Neural cell (in vitro differentiated cells): Measurements from ENCODE around the gene CTAGE1. TPM values are rescaled to one million over a fixed set of nuclear protein-coding genes. Genes with fewer than 3 reads are reported as not detected.

Source experiments
- H2AFZ ChIP-seq: fragments of 200-600, 300-800 bp; sonication (generic), shearing (Covaris generic); 2 replicates; pipeline ENCODE4 v1.6.0; 2014; ENCODE audit warnings: low read depth, mild to moderate bottlenecking, antibody characterized with exemption, low read length, moderate library complexity
- H3F3A ChIP-seq: fragments of 200-600 bp; shearing (Covaris generic); 2 replicates; pipeline ENCODE4 v1.6.1; 2016; ENCODE audit warnings: mild to moderate bottlenecking, moderate library complexity, mixed read lengths, antibody characterized with exemption, low read length; ENCODE audit not compliant: insufficient read depth, poor library complexity, severe bottlenecking
- H3K27ac ChIP-seq: fragments of 200-600, 300-800 bp; sonication (generic), shearing (Covaris generic); 2 replicates; pipeline ENCODE4 v1.5.1; 2014; ENCODE audit warnings: mild to moderate bottlenecking, low read length, moderate library complexity
- H3K27me3 ChIP-seq: fragments of 300-800, 200-600 bp; sonication (generic), shearing (Covaris generic); 2 replicates; pipeline ENCODE4 v1.6.0; 2014; ENCODE audit warnings: mild to moderate bottlenecking, low read depth, low read length, moderate library complexity; ENCODE audit not compliant: insufficient read depth
- H3K36me3 ChIP-seq: fragments of 300-800, 200-600 bp; sonication (generic), shearing (Covaris generic); 2 replicates; pipeline ENCODE4 v1.5.1; 2014; ENCODE audit warnings: mild to moderate bottlenecking, antibody characterized with exemption, low read length, moderate library complexity; ENCODE audit not compliant: insufficient read depth
- H3K4me2 ChIP-seq: fragments of 300-800, 200-600 bp; sonication (generic), shearing (Covaris generic); 2 replicates; pipeline ENCODE4 v1.6.0; 2014; ENCODE audit warnings: mild to moderate bottlenecking, low read length
- H3K4me3 ChIP-seq: fragments of 300-800, 200-600 bp; sonication (generic), shearing (Covaris generic); 2 replicates; pipeline ENCODE4 v1.5.1; 2014; ENCODE audit warnings: mild to moderate bottlenecking, low read length, moderate library complexity
- H3K79me2 ChIP-seq: fragments of 200-600 bp; shearing (Covaris generic); replicated peaks from 2 replicates; pipeline ENCODE4 v1.6.0; 2014; ENCODE audit warnings: mild to moderate bottlenecking, low read length, moderate library complexity; ENCODE audit not compliant: insufficient read depth
- H3K9ac ChIP-seq: fragments of 300-800, 200-600 bp; sonication (generic), shearing (Covaris generic); 2 replicates; pipeline ENCODE4 v1.6.1; 2016; ENCODE audit warnings: mild to moderate bottlenecking, low read length, mixed read lengths
- H3K9me2 ChIP-seq: fragments of 200-600 bp; shearing (Covaris generic); 2 replicates; pipeline ENCODE4 v1.6.1; 2016; ENCODE audit warnings: mild to moderate bottlenecking, low read length, mixed read lengths; ENCODE audit not compliant: insufficient read depth
- H3K9me3 ChIP-seq: fragments of 200-600, 300-800 bp; sonication (generic), shearing (Covaris generic); 2 replicates; pipeline ENCODE4 v1.6.1; 2016; ENCODE audit warnings: mild to moderate bottlenecking, mixed run types, low read length, moderate library complexity, mixed read lengths
- H4K20me1 ChIP-seq: fragments of 200-600 bp; shearing (Covaris generic); 2 replicates; pipeline ENCODE4 v1.6.1; 2016; ENCODE audit warnings: mild to moderate bottlenecking, mixed run types; ENCODE audit not compliant: insufficient read depth
- CTCF ChIP-seq: fragments of 450-650 bp; IDR thresholded peaks from 2 replicates; pipeline ENCODE4 v1.5.1; 2014; ENCODE audit warnings: antibody characterized with exemption, mild to moderate bottlenecking, moderate library complexity; ENCODE audit not compliant: poor library complexity, severe bottlenecking
- EP300 ChIP-seq: fragments of 450-650 bp; conservative IDR thresholded peaks from 2 replicates; pipeline ENCODE4 v1.6.1; 2014; ENCODE audit warnings: antibody characterized with exemption, mild to moderate bottlenecking, moderate library complexity; ENCODE audit not compliant: poor library complexity, severe bottlenecking
- EZH2 ChIP-seq: fragments of 200-600, 300-800 bp; shearing (Covaris generic), sonication (generic); IDR thresholded peaks from 2 replicates; pipeline ENCODE4 v1.6.1; 2014; ENCODE audit warnings: antibody characterized with exemption, low read length, borderline replicate concordance, mild to moderate bottlenecking; ENCODE audit not compliant: insufficient read depth, poor library complexity, severe bottlenecking
- MXI1 ChIP-seq: fragments of 450-650 bp; conservative IDR thresholded peaks from 2 replicates; pipeline ENCODE4 v1.6.1; 2014; ENCODE audit warnings: antibody characterized with exemption, mild to moderate bottlenecking; ENCODE audit not compliant: poor library complexity, severe bottlenecking
- POLR2AphosphoS5 ChIP-seq: IDR thresholded peaks from 2 replicates; pipeline ENCODE4 v1.6.1; 2012
- RAD21 ChIP-seq: fragments of 450-650 bp; conservative IDR thresholded peaks from 2 replicates; pipeline ENCODE4 v1.6.1; 2014; ENCODE audit warnings: antibody characterized with exemption, mild to moderate bottlenecking, moderate library complexity
- REST ChIP-seq: IDR thresholded peaks from 2 replicates; pipeline ENCODE4 v1.6.1; 2012; ENCODE audit warnings: borderline replicate concordance
- SMC3 ChIP-seq: fragments of 450-650 bp; conservative IDR thresholded peaks from 2 replicates; pipeline ENCODE4 v1.6.1; 2014; ENCODE audit warnings: antibody characterized with exemption, mild to moderate bottlenecking, moderate library complexity; ENCODE audit not compliant: poor library complexity
- TAF1 ChIP-seq: IDR thresholded peaks from 2 replicates; pipeline ENCODE4 v1.6.1; 2012; ENCODE audit warnings: low read depth
- polyA plus RNA-seq: library from polyadenylated mRNA; depleted of rRNA; stranded (reverse); fragments of >200 nt; gene quantifications from 2 replicates; pipeline ENCODE4 v1.2.3, GENCODE V29; 2014

CTAGE1 gene
- polyA plus RNA-seq, 1 donor from 2014 or later = not detected

GRCh38 chr18:22465859-22466457 lies 48.2 kb upstream of the CTAGE1 start:
- H3K9me2 ChIP-seq = no peaks in the 10 kb centered on the region
- H3K27me3 ChIP-seq = no peaks in the 10 kb centered on the region
- no peak overlapping the region for H3K27ac ChIP-seq
- H3F3A ChIP-seq = no peaks in the 10 kb centered on the region
- H3K9ac ChIP-seq = no peak overlapping the region
- H3K9me3 ChIP-seq = no peaks in the 10 kb centered on the region
- H3K79me2 ChIP-seq = no peaks in the 10 kb centered on the region
- no peak overlapping the region for H3K4me3 ChIP-seq
- no peaks in the 10 kb centered on the region for H3K36me3 ChIP-seq
- no peak overlapping the region for H3K4me2 ChIP-seq
- no peak overlapping the region for H2AFZ ChIP-seq
- H4K20me1 ChIP-seq = no peaks in the 10 kb centered on the region
- TF ChIP-seq SMC3 (no peak), TAF1 (no peak), MXI1 (no peak), CTCF (no peak), RAD21 (no peak), POLR2AphosphoS5 (no peak), REST (no peak), EZH2 (no peak), EP300 (no peak)

DNA sequence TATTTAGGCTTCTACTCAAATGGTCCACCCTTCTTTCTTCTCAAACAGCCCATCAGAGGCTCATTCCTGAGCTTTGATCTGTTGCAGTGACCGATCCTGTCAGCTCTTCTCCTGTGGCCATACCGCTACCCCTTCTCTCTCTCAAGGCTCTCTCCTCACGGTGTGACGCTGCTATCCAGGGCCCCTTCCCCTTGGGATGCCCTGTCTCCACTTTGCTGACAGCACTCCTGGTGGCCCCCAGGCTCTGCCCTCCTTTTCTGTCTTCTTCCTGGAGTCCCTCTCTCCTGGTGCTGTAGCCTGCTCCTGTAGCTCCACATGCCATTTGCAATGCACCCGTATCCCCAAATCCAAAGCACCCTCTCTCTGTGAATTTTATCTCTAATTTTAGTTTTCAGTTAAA lies 45.4 kb upstream of the CTAGE1 start:
- no peak overlapping the region for H3K9ac ChIP-seq
- TF ChIP-seq MXI1 (no peak), EZH2 (no peak), EP300 (no peak), SMC3 (no peak), REST (no peak), CTCF (no peak), RAD21 (no peak), TAF1 (no peak)
- no peaks in the 10 kb centered on the region for H3K9me3 ChIP-seq
- H3K79me2 ChIP-seq = no peaks in the 10 kb centered on the region
- H3K27ac ChIP-seq = no peak overlapping the region
- H3F3A ChIP-seq = no peaks in the 10 kb centered on the region
- no peak overlapping the region for H2AFZ ChIP-seq
- H3K4me3 ChIP-seq = no peak overlapping the region
- H4K20me1 ChIP-seq = no peaks in the 10 kb centered on the region
- H3K27me3 ChIP-seq = no peaks in the 10 kb centered on the region
- H3K36me3 ChIP-seq = no peaks in the 10 kb centered on the region
- H3K9me2 ChIP-seq = no peaks in the 10 kb centered on the region
- H3K4me2 ChIP-seq = no peak overlapping the region
